ENCODE results near the gene ASAP2.

DNA sequence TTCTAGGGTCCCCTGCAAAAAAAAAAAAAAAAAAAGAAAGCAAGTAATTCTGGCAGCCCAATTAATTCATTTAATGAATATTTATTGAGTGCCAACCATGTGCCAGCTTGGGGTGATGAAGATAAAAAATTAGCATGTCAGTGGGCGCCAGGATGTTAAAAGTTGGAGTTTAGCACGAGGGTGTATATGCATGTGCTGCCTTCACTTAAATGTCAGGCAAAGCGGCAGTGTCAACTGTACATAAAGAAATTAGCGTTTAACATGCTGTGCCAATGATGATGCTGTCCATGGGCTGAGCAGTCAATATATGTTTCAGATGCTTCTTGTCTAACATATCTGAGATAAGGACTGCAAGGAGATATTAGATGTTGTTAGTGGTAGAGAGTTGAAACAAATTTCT lies 49.5 kb downstream of the ASAP2 start:
- TF ChIP-seq JUN (CRISPR knock-in tag; IDR thresholded peaks at IDR 0.05) (no peak), ZNF423 (CRISPR knock-in tag; IDR thresholded peaks at IDR 0.05) (no peak)
- TF ChIP-seq, protein P1, sequence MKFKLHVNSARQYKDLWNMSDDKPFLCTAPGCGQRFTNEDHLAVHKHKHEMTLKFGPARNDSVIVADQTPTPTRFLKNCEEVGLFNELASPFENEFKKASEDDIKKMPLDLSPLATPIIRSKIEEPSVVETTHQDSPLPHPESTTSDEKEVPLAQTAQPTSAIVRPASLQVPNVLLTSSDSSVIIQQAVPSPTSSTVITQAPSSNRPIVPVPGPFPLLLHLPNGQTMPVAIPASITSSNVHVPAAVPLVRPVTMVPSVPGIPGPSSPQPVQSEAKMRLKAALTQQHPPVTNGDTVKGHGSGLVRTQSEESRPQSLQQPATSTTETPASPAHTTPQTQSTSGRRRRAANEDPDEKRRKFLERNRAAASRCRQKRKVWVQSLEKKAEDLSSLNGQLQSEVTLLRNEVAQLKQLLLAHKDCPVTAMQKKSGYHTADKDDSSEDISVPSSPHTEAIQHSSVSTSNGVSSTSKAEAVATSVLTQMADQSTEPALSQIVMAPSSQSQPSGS (CRISPR knock-in tag; IDR thresholded peaks at IDR 0.05; ENCODE audit: borderline replicate concordance, low read depth) = no peak

Data from WTC11 (cell line).